Loucy (cell line): ENCODE measurements around the gene KIAA0232.

Source experiments
- H2AFZ ChIP-seq: fragments of 200-600 bp; sonication (generic); 2 replicates; pipeline ENCODE4 v1.6.0; 2016; ENCODE audit warnings: antibody characterized with exemption, mild to moderate bottlenecking, low read length, moderate library complexity
- H3F3A ChIP-seq: fragments of 200-600 bp; 2 replicates; pipeline ENCODE4 v1.6.0; 2016; ENCODE audit warnings: antibody characterized with exemption, low read depth, mild to moderate bottlenecking
- H3K27me3 ChIP-seq: fragments of 200-600 bp; sonication (generic); 2 replicates; pipeline ENCODE4 v1.6.1; 2014; ENCODE audit warnings: low read length, mild to moderate bottlenecking; ENCODE audit not compliant: insufficient read depth, poor library complexity, severe bottlenecking
- H3K36me3 ChIP-seq: fragments of 200-600 bp; sonication (generic); 2 replicates; pipeline ENCODE4 v1.6.1; 2016; ENCODE audit warnings: low read length; ENCODE audit not compliant: insufficient read depth
- H3K4me1 ChIP-seq: fragments of 200-600 bp; sonication (generic); 2 replicates; pipeline ENCODE4 v1.5.1; 2014; ENCODE audit warnings: low read length, mild to moderate bottlenecking; ENCODE audit not compliant: insufficient read depth, poor library complexity, severe bottlenecking
- H3K4me2 ChIP-seq: fragments of 200-600 bp; sonication (generic); 2 replicates; pipeline ENCODE4 v1.6.0; 2014; ENCODE audit warnings: antibody characterized with exemption, low read length, low read depth, mild to moderate bottlenecking; ENCODE audit not compliant: poor library complexity, severe bottlenecking
- H3K4me3 ChIP-seq: fragments of 200-600 bp; sonication (generic); 2 replicates; pipeline ENCODE4 v1.5.1; 2014; ENCODE audit warnings: low read length, mild to moderate bottlenecking, mixed read lengths; ENCODE audit not compliant: poor library complexity, severe bottlenecking
- H3K79me2 ChIP-seq: fragments of 200-600 bp; sonication (generic); 2 replicates; pipeline ENCODE4 v1.6.1; 2014; ENCODE audit warnings: low read length; ENCODE audit not compliant: insufficient read depth
- H3K9ac ChIP-seq: fragments of 200-600 bp; sonication (generic); 2 replicates; pipeline ENCODE4 v1.6.0; 2014; ENCODE audit warnings: mild to moderate bottlenecking, low read depth, low read length, moderate library complexity; ENCODE audit not compliant: poor library complexity, severe bottlenecking
- H3K9me2 ChIP-seq: fragments of 200-600 bp; sonication (generic); replicated peaks from 2 replicates; pipeline ENCODE4 v1.6.1; 2016; ENCODE audit warnings: low read depth, low read length, mixed read lengths
- H3K9me3 ChIP-seq: fragments of 200-600 bp; sonication (generic); 2 replicates; pipeline ENCODE4 v1.6.1; 2014; ENCODE audit warnings: mild to moderate bottlenecking, antibody characterized with exemption, low read length, low read depth; ENCODE audit not compliant: insufficient read depth
- H4K20me1 ChIP-seq: fragments of 200-600 bp; sonication (generic); 2 replicates; pipeline ENCODE4 v1.6.0; 2014; ENCODE audit warnings: antibody characterized with exemption, low read length, mild to moderate bottlenecking; ENCODE audit not compliant: insufficient read depth, poor library complexity, severe bottlenecking
- EZH2phosphoT487 ChIP-seq: fragments of 200-600 bp; IDR thresholded peaks from 2 replicates; pipeline ENCODE4 v1.6.1; 2018; ENCODE audit warnings: antibody characterized with exemption, mild to moderate bottlenecking, moderate library complexity, borderline replicate concordance
- TF ChIP-seq, protein P1 (sequence below): fragments of 200-600 bp; sonication (generic); conservative IDR thresholded peaks from 2 replicates; pipeline ENCODE4 v1.5.1; 2014; ENCODE audit warnings: mild to moderate bottlenecking, antibody characterized with exemption, low read length

KIAA0232 gene

DNA sequence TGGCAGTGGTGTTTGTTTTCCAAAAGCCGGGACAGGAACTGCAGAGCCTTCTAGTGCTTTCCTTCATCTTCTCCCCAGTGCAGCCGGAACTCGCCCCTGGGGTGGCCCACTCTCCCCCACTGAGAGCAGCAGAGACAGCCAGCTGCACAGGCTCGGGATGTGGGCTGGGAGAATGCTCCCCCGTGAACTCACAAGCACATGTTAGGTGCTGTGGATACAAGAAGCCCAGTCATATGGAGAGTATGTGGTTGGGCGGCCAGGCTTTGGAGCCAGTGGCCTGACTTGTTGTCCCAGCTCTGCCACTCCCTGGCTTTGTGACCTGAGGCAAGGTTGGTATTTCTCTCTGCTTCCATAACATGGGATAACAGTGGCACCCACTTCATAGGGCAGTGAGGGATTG is 9.4 kb upstream of the KIAA0232 start:
- no peaks in the 10 kb centered on the region for H3K9me3 ChIP-seq
- no peaks in the 10 kb centered on the region for H3K36me3 ChIP-seq
- no peak overlapping the region for H3K4me2 ChIP-seq
- no peak overlapping the region for H3K9ac ChIP-seq
- no peaks in the 10 kb centered on the region for H4K20me1 ChIP-seq
- peaks cover 14% of the 10 kb centered on the region for H3K4me1 ChIP-seq
- no peak overlapping the region for H3K4me3 ChIP-seq
- H3K27me3 ChIP-seq = no peaks in the 10 kb centered on the region
- H2AFZ ChIP-seq = no peak overlapping the region
- no peaks in the 10 kb centered on the region for H3F3A ChIP-seq
- H3K79me2 ChIP-seq = no peaks in the 10 kb centered on the region
- no peaks in the 10 kb centered on the region for H3K9me2 ChIP-seq
- TF ChIP-seq, protein P1, sequence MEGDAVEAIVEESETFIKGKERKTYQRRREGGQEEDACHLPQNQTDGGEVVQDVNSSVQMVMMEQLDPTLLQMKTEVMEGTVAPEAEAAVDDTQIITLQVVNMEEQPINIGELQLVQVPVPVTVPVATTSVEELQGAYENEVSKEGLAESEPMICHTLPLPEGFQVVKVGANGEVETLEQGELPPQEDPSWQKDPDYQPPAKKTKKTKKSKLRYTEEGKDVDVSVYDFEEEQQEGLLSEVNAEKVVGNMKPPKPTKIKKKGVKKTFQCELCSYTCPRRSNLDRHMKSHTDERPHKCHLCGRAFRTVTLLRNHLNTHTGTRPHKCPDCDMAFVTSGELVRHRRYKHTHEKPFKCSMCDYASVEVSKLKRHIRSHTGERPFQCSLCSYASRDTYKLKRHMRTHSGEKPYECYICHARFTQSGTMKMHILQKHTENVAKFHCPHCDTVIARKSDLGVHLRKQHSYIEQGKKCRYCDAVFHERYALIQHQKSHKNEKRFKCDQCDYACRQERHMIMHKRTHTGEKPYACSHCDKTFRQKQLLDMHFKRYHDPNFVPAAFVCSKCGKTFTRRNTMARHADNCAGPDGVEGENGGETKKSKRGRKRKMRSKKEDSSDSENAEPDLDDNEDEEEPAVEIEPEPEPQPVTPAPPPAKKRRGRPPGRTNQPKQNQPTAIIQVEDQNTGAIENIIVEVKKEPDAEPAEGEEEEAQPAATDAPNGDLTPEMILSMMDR = no peak
- no peak for TF ChIP-seq EZH2phosphoT487

DNA sequence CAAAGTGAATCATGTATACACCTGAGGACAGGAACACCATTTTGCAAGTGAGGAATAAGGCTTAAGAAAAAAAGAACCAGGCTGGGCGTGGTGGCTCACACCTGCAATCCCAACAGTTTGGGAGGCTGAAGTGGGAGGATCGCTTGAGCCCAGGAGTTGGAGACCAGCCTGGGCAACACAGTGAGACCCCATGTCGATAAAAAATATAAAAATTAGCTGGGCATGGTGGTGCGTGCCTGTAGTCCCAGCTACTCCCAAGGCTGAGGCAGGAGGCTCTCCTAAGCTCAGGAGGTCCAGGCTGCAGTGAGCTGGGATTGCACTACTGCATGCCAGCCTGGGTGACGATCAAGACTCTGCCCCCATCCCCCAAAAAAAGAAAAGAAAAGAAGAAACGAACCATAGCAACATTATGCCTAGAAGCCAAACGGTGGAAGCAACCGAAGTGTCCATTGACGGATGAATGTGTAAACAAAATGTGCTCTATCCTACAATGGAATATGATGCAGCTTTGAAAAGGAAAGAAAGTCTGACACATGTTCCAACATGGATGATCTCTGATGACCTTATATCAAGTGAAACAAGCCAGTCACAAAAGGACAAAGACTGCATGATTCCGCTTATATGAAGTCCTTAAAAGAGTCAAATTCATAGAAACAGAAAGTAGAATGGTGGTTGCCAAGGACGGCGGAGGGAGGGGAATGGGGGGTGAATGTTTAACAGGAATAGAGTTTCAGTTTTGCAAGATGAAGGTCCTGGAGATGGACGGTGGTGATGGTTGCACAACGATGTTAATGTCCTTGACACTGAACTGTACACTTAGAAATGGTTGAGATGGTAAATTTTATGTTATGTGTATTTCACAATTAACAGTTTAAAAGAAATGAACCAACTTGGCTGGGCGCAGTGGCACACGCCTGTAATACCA is 8.6 kb upstream of the KIAA0232 start:
- Histone ChIP-seq H2AFZ (no peak overlapping the region), H3K79me2 (no peaks in the 10 kb centered on the region)

DNA sequence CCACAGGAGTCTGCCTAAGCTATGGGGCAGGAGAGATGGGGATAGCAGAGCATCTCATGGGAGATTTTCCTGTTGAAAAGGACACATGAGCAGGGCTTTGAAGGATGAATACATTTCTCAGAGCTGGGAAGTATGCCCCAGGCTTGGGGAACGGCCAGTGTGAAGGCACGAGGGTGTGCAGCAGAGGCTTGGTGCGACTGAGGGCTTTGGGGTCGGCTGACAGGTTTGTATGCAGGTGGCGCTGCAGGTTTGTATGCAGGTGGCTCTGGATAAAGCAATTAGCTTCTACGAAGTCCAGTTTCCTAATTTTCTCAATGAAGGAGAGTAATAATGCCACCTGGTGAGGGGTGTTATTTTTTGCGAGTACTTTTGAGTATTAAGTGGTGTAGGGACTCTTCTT is 6.8 kb upstream of the KIAA0232 start:
- no peaks in the 10 kb centered on the region for H3K36me3 ChIP-seq
- no peaks in the 10 kb centered on the region for H3K9me2 ChIP-seq
- no peak overlapping the region for H3K4me2 ChIP-seq
- H4K20me1 ChIP-seq = no peaks in the 10 kb centered on the region
- H3K4me1 ChIP-seq = peaks cover 26% of the 10 kb centered on the region
- H3K9me3 ChIP-seq = no peaks in the 10 kb centered on the region
- H2AFZ ChIP-seq = no peak overlapping the region
- TF ChIP-seq, protein P1 = no peak
- TF ChIP-seq EZH2phosphoT487 = no peak
- no peaks in the 10 kb centered on the region; the same call in 1 of the 2 replicates for H3F3A ChIP-seq
- no peak overlapping the region for H3K4me3 ChIP-seq
- no peaks in the 10 kb centered on the region for H3K27me3 ChIP-seq
- no peaks in the 10 kb centered on the region for H3K79me2 ChIP-seq
- no peak overlapping the region for H3K9ac ChIP-seq

More for the DNA sequence above, 8.6 kb upstream of the KIAA0232 start:
- Histone ChIP-seq H4K20me1 (no peaks in the 10 kb centered on the region), H3K4me3 (no peak overlapping the region), H3K9ac (no peak overlapping the region), H3K9me3 (no peaks in the 10 kb centered on the region), H3K4me1 (peaks cover 14% of the 10 kb centered on the region), H3K36me3 (no peaks in the 10 kb centered on the region), H3K9me2 (no peaks in the 10 kb centered on the region), H3K27me3 (no peaks in the 10 kb centered on the region), H3F3A (no peaks in the 10 kb centered on the region), H3K4me2 (no peak overlapping the region)
- TF ChIP-seq EZH2phosphoT487 = no peak
- TF ChIP-seq, protein P1 = no peak
